ENCODE data around the gene ACAD9. TPM values are rescaled to one million over a fixed set of nuclear protein-coding genes. Genes with fewer than 3 reads are reported as not detected.

ACAD9 gene
- total RNA-seq, 2 experiments from 2014 or later, result 69.5 to 88.5 TPM

DNA sequence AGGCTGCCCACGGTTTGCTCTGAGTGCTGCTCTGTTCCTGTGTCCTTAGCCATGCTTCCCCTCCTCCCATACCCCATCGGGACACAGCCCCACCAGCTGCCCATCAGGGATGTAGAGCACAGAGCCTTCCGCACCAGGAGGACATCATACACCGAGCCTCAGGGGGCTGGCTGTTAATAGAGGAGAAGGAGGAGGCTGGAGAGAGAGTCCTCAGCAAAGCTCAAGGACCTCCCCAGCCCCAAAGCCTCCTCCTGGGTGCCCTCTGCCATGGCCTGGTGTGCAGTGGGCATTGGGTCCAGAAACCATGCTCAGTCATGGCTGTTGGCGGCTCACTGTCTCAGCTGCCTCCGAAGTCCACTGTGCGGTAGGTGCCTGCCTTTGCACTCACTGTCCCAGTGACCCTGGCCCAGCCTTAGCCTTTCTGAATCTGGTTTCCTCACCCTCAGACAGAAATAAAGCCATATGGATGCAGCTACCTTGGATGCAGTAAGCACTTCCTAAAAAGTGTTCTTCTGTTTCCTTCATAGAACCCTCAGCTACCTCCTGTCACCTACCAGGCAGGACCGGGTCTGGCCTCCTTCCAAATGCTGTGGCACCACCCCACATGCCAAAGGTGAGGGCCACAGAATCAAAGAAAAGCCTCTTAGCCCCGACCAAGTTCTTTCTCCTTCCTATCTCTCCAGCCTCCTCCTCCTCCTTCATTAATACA is 53.9 kb downstream of the ACAD9 start:
- intact Hi-C loops (cut with micrococcal nuclease; ENCODE audit: unreplicated experiment), result no loop called here
- POLR2A ChIA-PET, result interaction anchor here (0.5 to 0.6 kb wide), 2 partner anchors 14 to 255 kb away, joined by 3 read pairs; no protein-coding TSS in a partner anchor
- no peak for TF ChIP-seq EZH2phosphoT487 (IDR thresholded peaks at IDR 0.05; ENCODE audit: borderline replicate concordance, low read depth, low read length)
- TF ChIP-seq, protein P1, sequence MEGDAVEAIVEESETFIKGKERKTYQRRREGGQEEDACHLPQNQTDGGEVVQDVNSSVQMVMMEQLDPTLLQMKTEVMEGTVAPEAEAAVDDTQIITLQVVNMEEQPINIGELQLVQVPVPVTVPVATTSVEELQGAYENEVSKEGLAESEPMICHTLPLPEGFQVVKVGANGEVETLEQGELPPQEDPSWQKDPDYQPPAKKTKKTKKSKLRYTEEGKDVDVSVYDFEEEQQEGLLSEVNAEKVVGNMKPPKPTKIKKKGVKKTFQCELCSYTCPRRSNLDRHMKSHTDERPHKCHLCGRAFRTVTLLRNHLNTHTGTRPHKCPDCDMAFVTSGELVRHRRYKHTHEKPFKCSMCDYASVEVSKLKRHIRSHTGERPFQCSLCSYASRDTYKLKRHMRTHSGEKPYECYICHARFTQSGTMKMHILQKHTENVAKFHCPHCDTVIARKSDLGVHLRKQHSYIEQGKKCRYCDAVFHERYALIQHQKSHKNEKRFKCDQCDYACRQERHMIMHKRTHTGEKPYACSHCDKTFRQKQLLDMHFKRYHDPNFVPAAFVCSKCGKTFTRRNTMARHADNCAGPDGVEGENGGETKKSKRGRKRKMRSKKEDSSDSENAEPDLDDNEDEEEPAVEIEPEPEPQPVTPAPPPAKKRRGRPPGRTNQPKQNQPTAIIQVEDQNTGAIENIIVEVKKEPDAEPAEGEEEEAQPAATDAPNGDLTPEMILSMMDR (conservative IDR thresholded peaks at IDR 0.05; ENCODE audit: low read length), result no peak
- H4K20me1 ChIP-seq (ENCODE audit: insufficient read depth, low read length), result no peaks in the 10 kb centered on the region
- no peaks in the 10 kb centered on the region for H3K9me2 ChIP-seq (ENCODE audit: insufficient read depth, low read length)
- H3K9me3 ChIP-seq (ENCODE audit: low read length), result no peaks in the 10 kb centered on the region
- H3K79me2 ChIP-seq (ENCODE audit: insufficient read depth, low read depth, low read length), result no peaks in the 10 kb centered on the region
- H3K4me2 ChIP-seq (ENCODE audit: low read length), result no peak overlapping the region
- no TSS peak for BruUV-seq (replicated peaks)
- no peaks in the 10 kb centered on the region for H3K36me3 ChIP-seq (ENCODE audit: insufficient read depth, low read length)
- CTCF ChIA-PET (ENCODE audit: unreplicated experiment), result no interaction called here
- H3K27ac ChIP-seq (ENCODE audit: low read depth, low read length, poor library complexity, severe bottlenecking), result no peak overlapping the region
- DNase-seq (ENCODE audit: low spot score), result no peak
- no peaks in the 10 kb centered on the region for H3K4me1 ChIP-seq (ENCODE audit: insufficient read depth, low read length, poor library complexity, severe bottlenecking)
- H3K4me3 ChIP-seq (ENCODE audit: low read depth, low read length, poor library complexity, severe bottlenecking), result no peak overlapping the region
- no peak overlapping the region for H2AFZ ChIP-seq (ENCODE audit: low read length)

DNA sequence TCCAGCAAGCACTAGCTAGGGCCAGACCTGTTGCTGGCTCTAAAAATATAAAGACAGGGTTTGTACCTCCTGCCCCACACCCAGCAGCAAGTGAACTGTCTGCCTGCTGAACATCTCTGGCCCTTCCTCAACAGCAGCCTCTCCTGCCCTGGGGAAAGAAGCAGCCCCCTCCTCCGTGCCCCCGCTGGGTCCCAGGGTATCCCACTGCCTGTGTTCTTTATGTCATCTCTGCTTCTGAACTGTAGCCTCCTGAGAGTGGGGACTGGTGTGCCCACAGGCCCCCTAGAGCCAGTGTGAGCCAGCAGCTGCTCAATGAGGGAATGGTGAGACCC is 54.5 kb downstream of the ACAD9 start:
- POLR2A ChIA-PET, result no interaction called here
- Histone ChIP-seq H3K4me2 (ENCODE audit: low read length) (no peak overlapping the region), H4K20me1 (ENCODE audit: insufficient read depth, low read length) (no peaks in the 10 kb centered on the region), H3K4me1 (ENCODE audit: insufficient read depth, low read length, poor library complexity, severe bottlenecking) (no peaks in the 10 kb centered on the region), H3K9me2 (ENCODE audit: insufficient read depth, low read length) (no peaks in the 10 kb centered on the region), H3K9me3 (ENCODE audit: low read length) (no peaks in the 10 kb centered on the region), H3K79me2 (ENCODE audit: insufficient read depth, low read depth, low read length) (no peaks in the 10 kb centered on the region), H2AFZ (ENCODE audit: low read length) (no peak overlapping the region), H3K36me3 (ENCODE audit: insufficient read depth, low read length) (no peaks in the 10 kb centered on the region), H3K27ac (ENCODE audit: low read depth, low read length, poor library complexity, severe bottlenecking) (no peak overlapping the region), H3K4me3 (ENCODE audit: low read depth, low read length, poor library complexity, severe bottlenecking) (no peak overlapping the region)
- DNase-seq (ENCODE audit: low spot score), result no peak
- intact Hi-C loops (cut with micrococcal nuclease; ENCODE audit: unreplicated experiment), result no loop called here
- CTCF ChIA-PET (ENCODE audit: unreplicated experiment), result no interaction called here
- no peak for TF ChIP-seq EZH2phosphoT487 (IDR thresholded peaks at IDR 0.05; ENCODE audit: borderline replicate concordance, low read depth, low read length)
- TF ChIP-seq, protein P1 (conservative IDR thresholded peaks at IDR 0.05; ENCODE audit: low read length), result no peak
- BruUV-seq (replicated peaks), result no TSS peak

DNA sequence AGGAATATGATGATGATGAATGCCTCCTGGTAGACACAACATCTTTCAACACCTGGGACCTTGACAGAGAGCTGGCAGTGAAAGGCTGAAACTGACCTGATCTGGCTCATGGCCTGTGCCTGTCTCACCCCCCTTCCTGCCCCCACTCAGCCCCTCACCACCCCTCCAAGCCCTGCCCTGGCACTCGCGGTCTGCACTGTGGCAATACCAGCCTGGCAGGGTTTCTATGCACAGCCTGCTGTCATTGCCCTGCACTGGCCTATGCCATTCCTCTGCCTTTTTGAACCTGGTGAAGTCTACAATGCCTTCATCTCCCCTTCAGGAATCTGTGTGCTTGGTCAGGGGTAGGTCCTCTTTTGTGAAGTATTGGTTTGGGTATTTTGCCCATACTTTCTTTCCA is 56.5 kb downstream of the ACAD9 start:
- TF ChIP-seq, protein P1 (conservative IDR thresholded peaks at IDR 0.05; ENCODE audit: low read length), result no peak
- TF ChIP-seq EZH2phosphoT487 (IDR thresholded peaks at IDR 0.05; ENCODE audit: borderline replicate concordance, low read depth, low read length), result no peak
- Histone ChIP-seq H3K4me3 (ENCODE audit: low read depth, low read length, poor library complexity, severe bottlenecking) (no peak overlapping the region), H3K4me2 (ENCODE audit: low read length) (no peak overlapping the region), H3K9me3 (ENCODE audit: low read length) (no peaks in the 10 kb centered on the region), H2AFZ (ENCODE audit: low read length) (no peak overlapping the region), H3K4me1 (ENCODE audit: insufficient read depth, low read length, poor library complexity, severe bottlenecking) (no peaks in the 10 kb centered on the region), H3K27ac (ENCODE audit: low read depth, low read length, poor library complexity, severe bottlenecking) (no peak overlapping the region), H3K9me2 (ENCODE audit: insufficient read depth, low read length) (no peaks in the 10 kb centered on the region), H4K20me1 (ENCODE audit: insufficient read depth, low read length) (no peaks in the 10 kb centered on the region), H3K79me2 (ENCODE audit: insufficient read depth, low read depth, low read length) (no peaks in the 10 kb centered on the region), H3K36me3 (ENCODE audit: insufficient read depth, low read length) (no peaks in the 10 kb centered on the region)
- ChIA-PET CTCF (ENCODE audit: unreplicated experiment) (no interaction called here), POLR2A (interaction anchor here (0.9 kb wide), 1 partner anchor 301 kb away, joined by 6 read pairs; no protein-coding TSS in a partner anchor)
- intact Hi-C loops (cut with micrococcal nuclease; ENCODE audit: unreplicated experiment), result no loop called here
- BruUV-seq (replicated peaks), result no TSS peak
- DNase-seq (ENCODE audit: low spot score), result no peak

Measured in OCI-LY7 (cell line).